Endodermal cell (in vitro differentiated cells): ENCODE results near the gene SPATA20. TPM values are rescaled to one million over a fixed set of nuclear protein-coding genes. Genes with fewer than 3 reads are reported as not detected.

Source experiments
- DNase-seq: peaks from one replicate; pipeline ENCODE4 v3.0.0-alpha.2; 2017
- H3K27ac ChIP-seq: 2 replicates; pipeline ENCODE4 v1.5.1; 2013; ENCODE audit warnings: mild to moderate bottlenecking, low read depth, low read length, moderate library complexity
- H3K27me3 ChIP-seq: 2 replicates; pipeline ENCODE4 v1.6.1; 2013; ENCODE audit warnings: mild to moderate bottlenecking, low read length, moderate library complexity; ENCODE audit not compliant: insufficient read depth, control insufficient read depth, poor library complexity, severe bottlenecking
- H3K36me3 ChIP-seq: 2 replicates; pipeline ENCODE4 v1.7.0; 2013; ENCODE audit warnings: mild to moderate bottlenecking, low read length, moderate library complexity; ENCODE audit not compliant: control insufficient read depth, insufficient read depth
- H3K4me1 ChIP-seq: one replicate; pipeline ENCODE4 v1.7.0; 2013; ENCODE audit warnings: low read length; ENCODE audit not compliant: control insufficient read depth, insufficient read depth
- H3K4me3 ChIP-seq: 2 replicates; pipeline ENCODE4 v1.5.1; 2013; ENCODE audit warnings: mild to moderate bottlenecking, low read length, moderate library complexity
- H3K9ac ChIP-seq: 2 replicates; pipeline ENCODE4 v1.6.1; 2013; ENCODE audit warnings: mild to moderate bottlenecking, low read length, moderate library complexity; ENCODE audit not compliant: poor library complexity, severe bottlenecking; ENCODE audit errors: extremely low read depth
- H3K9me3 ChIP-seq: 2 replicates; pipeline ENCODE4 v1.6.1; 2013; ENCODE audit warnings: mild to moderate bottlenecking, low read length, moderate library complexity; ENCODE audit not compliant: control insufficient read depth
- H3K27ac Mint-ChIP-seq: 2 replicates; pipeline ENCODE4 v1.8.0; 2020; ENCODE audit warnings: mixed read lengths
- H3K27me3 Mint-ChIP-seq: 2 replicates; pipeline ENCODE4 v1.8.0; 2021; ENCODE audit warnings: mild to moderate bottlenecking, mixed read lengths; ENCODE audit not compliant: insufficient read depth
- H3K36me3 Mint-ChIP-seq: 2 replicates; pipeline ENCODE4 v1.8.0; 2020; ENCODE audit warnings: low read depth, mixed read lengths
- H3K4me1 Mint-ChIP-seq: 2 replicates; pipeline ENCODE4 v1.8.0; 2020; ENCODE audit warnings: mixed read lengths
- H3K4me3 Mint-ChIP-seq: 2 replicates; pipeline ENCODE4 v1.8.0; 2020; ENCODE audit warnings: mild to moderate bottlenecking, moderate library complexity, mixed read lengths
- H3K9me3 Mint-ChIP-seq: 2 replicates; pipeline ENCODE4 v1.8.0; 2020; ENCODE audit warnings: mild to moderate bottlenecking, mixed read lengths
- WGBS, 2 experiments: methylation state at CpG; one replicate each; pipeline versions ENCODE4 v1.1.5 to v1.1.7; 2013; ENCODE audit warnings: missing lambda C conversion rate in 2 of 2, mixed read lengths in 1 of 2; ENCODE audit not compliant: insufficient coverage in 1 of 2, insufficient read length in 1 of 2; 5-methylcytosine and 5-hydroxymethylcytosine counted together
- total RNA-seq, 2 donors: library from RNA; stranded (reverse); fragmentation: NEBNext Ultra II Directional in 1 of 2; extraction: Animal tissue kit (Norgen Biotek cat#: 25700) in 1 of 2; gene quantifications; 2 replicates in 1 of 2; 3 replicates in 1 of 2; pipeline ENCODE4 v1.2.1, GENCODE V29; 2021
- TF ChIP-seq, protein P1 (sequence below): fragments of 200-600 bp; sonication (generic); conservative IDR thresholded peaks from 2 replicates; pipeline ENCODE4 v1.5.0; 2021; ENCODE audit warnings: antibody characterized with exemption, mild to moderate bottlenecking

The SPATA20 gene
- total RNA-seq, 2 donors from 2014 or later: 40.4 to 40.5 TPM

GRCh38 chr17:50523208-50523607 lies 23.8 kb upstream of the SPATA20 start:
- no peaks in the 10 kb centered on the region for H3K4me1 ChIP-seq
- 90% methylated on average over 2 of the region's 2 CpGs; no CpG with 5 or more reads in 1 of the 2 experiments for WGBS, 2 experiments

GRCh38 chr17:50524838-50525237 lies 22.1 kb upstream of the SPATA20 start:
- no peaks in the 10 kb centered on the region for H3K9me3 ChIP-seq
- H3K27me3 Mint-ChIP-seq: peaks cover 11% of the 10 kb centered on the region
- TF ChIP-seq, protein P1, sequence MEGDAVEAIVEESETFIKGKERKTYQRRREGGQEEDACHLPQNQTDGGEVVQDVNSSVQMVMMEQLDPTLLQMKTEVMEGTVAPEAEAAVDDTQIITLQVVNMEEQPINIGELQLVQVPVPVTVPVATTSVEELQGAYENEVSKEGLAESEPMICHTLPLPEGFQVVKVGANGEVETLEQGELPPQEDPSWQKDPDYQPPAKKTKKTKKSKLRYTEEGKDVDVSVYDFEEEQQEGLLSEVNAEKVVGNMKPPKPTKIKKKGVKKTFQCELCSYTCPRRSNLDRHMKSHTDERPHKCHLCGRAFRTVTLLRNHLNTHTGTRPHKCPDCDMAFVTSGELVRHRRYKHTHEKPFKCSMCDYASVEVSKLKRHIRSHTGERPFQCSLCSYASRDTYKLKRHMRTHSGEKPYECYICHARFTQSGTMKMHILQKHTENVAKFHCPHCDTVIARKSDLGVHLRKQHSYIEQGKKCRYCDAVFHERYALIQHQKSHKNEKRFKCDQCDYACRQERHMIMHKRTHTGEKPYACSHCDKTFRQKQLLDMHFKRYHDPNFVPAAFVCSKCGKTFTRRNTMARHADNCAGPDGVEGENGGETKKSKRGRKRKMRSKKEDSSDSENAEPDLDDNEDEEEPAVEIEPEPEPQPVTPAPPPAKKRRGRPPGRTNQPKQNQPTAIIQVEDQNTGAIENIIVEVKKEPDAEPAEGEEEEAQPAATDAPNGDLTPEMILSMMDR: no peak
- no peaks in the 10 kb centered on the region for H3K4me1 ChIP-seq
- 94 to 96% methylated on average over 16 to 18 of the region's 18 CpGs for WGBS, 2 experiments
- H3K9me3 Mint-ChIP-seq: no peaks in the 10 kb centered on the region
- no peak overlapping the region for H3K27ac Mint-ChIP-seq
- no peaks in the 10 kb centered on the region for H3K36me3 ChIP-seq
- H3K36me3 Mint-ChIP-seq: no peaks in the 10 kb centered on the region
- H3K27me3 ChIP-seq: no peaks in the 10 kb centered on the region
- H3K4me3 ChIP-seq: no peak overlapping the region
- DNase-seq: no peak
- no peak overlapping the region for H3K9ac ChIP-seq
- H3K27ac ChIP-seq: no peak overlapping the region
- H3K4me3 Mint-ChIP-seq: no peak overlapping the region
- H3K4me1 Mint-ChIP-seq: peaks cover 2% of the 10 kb centered on the region

More at GRCh38 chr17:50523208-50523607, 23.8 kb upstream of the SPATA20 start:
- Histone ChIP-seq H3K4me3 (no peak overlapping the region), H3K27ac (no peak overlapping the region), H3K36me3 (no peaks in the 10 kb centered on the region), H3K9ac (no peak overlapping the region), H3K27me3 (no peaks in the 10 kb centered on the region), H3K9me3 (no peaks in the 10 kb centered on the region)
- Mint-ChIP-seq H3K4me1 (peaks cover 6% of the 10 kb centered on the region), H3K27me3 (peaks cover 2% of the 10 kb centered on the region), H3K9me3 (no peaks in the 10 kb centered on the region), H3K36me3 (no peaks in the 10 kb centered on the region), H3K27ac (no peak overlapping the region), H3K4me3 (no peak overlapping the region)
- TF ChIP-seq, protein P1: no peak
- no peak for DNase-seq

DNA sequence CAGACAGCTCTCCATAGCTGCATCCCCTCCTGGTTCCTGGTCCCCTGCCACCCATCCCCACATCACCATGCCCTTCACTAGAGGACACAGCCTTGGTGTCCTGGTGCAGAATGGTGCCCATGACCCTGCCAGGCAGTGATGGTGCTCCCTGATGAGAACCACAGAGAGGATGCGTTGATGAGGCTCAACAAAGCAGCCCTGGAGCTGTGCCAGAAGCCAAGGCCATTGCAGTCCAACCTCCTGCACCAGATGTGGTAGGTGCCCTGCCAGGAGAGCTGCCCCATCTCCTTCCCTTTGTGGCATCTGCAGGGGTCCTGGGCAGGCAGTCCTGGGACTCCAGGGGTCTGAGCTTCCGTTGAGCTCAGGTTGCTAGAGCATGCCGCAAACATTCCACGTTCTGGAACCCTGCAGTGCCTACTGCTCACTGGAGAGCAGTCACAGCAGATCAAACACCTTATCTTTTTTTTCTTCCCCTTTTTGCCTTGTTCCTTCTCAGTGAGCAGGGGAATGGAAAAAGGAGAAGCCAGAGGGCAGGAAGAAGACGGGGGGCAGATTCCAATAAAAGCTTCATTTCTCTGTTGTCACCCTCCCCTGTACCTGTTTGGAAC lies 19.7 kb upstream of the SPATA20 start:
- Histone ChIP-seq H3K4me3 (no peak overlapping the region), H3K4me1 (no peaks in the 10 kb centered on the region), H3K27me3 (peaks cover 11% of the 10 kb centered on the region), H3K27ac (no peak overlapping the region), H3K9me3 (no peaks in the 10 kb centered on the region), H3K9ac (no peak overlapping the region), H3K36me3 (no peaks in the 10 kb centered on the region)
- H3K27me3 Mint-ChIP-seq: peaks cover 31% of the 10 kb centered on the region
- no peaks in the 10 kb centered on the region for H3K9me3 Mint-ChIP-seq
- H3K36me3 Mint-ChIP-seq: no peaks in the 10 kb centered on the region
- no peak for DNase-seq
- peaks cover 2% of the 10 kb centered on the region for H3K4me1 Mint-ChIP-seq
- WGBS, 2 experiments: 17 to 51% methylated on average over 1 to 5 of the region's 5 CpGs
- H3K27ac Mint-ChIP-seq: no peak overlapping the region
- no peak overlapping the region for H3K4me3 Mint-ChIP-seq
- TF ChIP-seq, protein P1: no peak
